Measurements from ENCODE around the gene UMODL1.

- TF ChIP-seq CTCF (conservative IDR thresholded peaks at IDR 0.05; ENCODE audit: low read length), result no peak
- TF ChIP-seq EZH2phosphoT487 (IDR thresholded peaks at IDR 0.05; ENCODE audit: borderline replicate concordance, low read depth, low read length), result no peak
Measured at GRCh38 chr21:42103843-42104242, 32.7 kb downstream of the UMODL1 start.

Measured in OCI-LY7 (cell line).